Measurements from ENCODE around the gene TFF2. TPM values are rescaled to one million over a fixed set of nuclear protein-coding genes. Genes with fewer than 3 reads are reported as not detected.

Gene TFF2
- total RNA-seq, 1 donor from 2014 or later = not detected

DNA sequence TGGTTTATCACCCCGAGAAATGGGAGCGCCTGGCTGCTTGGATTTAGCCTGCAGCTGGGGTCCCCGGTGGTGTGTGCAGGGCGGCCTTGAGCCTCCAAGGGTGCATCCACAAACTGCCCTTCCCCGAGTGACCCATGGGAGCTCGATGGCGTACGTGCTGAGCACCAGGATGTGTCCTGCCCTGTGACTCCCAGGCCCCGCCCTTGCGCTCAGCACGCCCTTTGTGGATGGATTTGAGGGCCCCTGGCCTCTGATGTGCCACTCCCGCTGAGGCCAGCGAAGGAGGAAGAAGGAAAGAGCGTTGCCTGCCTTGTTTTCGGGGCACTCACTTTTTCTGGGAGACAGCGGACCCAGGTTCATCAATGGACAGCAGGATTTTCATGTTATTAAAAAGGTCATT is 33.9 kb downstream of the TFF2 start:
- H3K27ac ChIP-seq = no peak overlapping the region
- H3K36me3 ChIP-seq = no peaks in the 10 kb centered on the region
- H3K27me3 ChIP-seq = no peaks in the 10 kb centered on the region
- H3K4me3 ChIP-seq = no peak overlapping the region
- peak in 1 of 2 donors; percentile 84 for DNase-seq (ENCODE audit: extremely low spot score in 2 of 2)
- no peaks in the 10 kb centered on the region for H3K9me3 ChIP-seq
- intact Hi-C loops (cut with DNase I) = no loop called here
- no peaks in the 10 kb centered on the region for H3K4me1 ChIP-seq
- TF ChIP-seq POLR2A (IDR thresholded peaks at IDR 0.05) = no peak
- no peak for TF ChIP-seq POLR2AphosphoS5 (IDR thresholded peaks at IDR 0.05; ENCODE audit: insufficient read depth in 1 of 2, low read depth in 1 of 2)
- no peak for TF ChIP-seq CTCF (IDR thresholded peaks at IDR 0.05)

GRCh38 chr21:42315296-42315891 is 35.4 kb downstream of the TFF2 start, which contains the start of gene TFF3:
Gene TFF3, minus strand, starts transcription at chr21:42315409. Its CDS starts 35 bp downstream, at chr21:42315374.
- DNase-seq (ENCODE audit: extremely low spot score in 2 of 2) = no peak
- Histone ChIP-seq H3K27ac (no peak within 1 kb of the TSS), H3K27me3 (no peaks in the 10 kb centered on the region), H3K9me3 (no peaks in the 10 kb centered on the region), H3K4me1 (no peaks in the 10 kb centered on the region), H3K36me3 (no peaks in the 10 kb centered on the region), H3K4me3 (no peak within 1 kb of the TSS)
- intact Hi-C loops (cut with DNase I) = no loop called here
- no peak for TF ChIP-seq CTCF (IDR thresholded peaks at IDR 0.05)
- TF ChIP-seq POLR2A (IDR thresholded peaks at IDR 0.05) = no peak
- TF ChIP-seq POLR2AphosphoS5 (IDR thresholded peaks at IDR 0.05; ENCODE audit: insufficient read depth in 1 of 2, low read depth in 1 of 2) = no peak

DNA sequence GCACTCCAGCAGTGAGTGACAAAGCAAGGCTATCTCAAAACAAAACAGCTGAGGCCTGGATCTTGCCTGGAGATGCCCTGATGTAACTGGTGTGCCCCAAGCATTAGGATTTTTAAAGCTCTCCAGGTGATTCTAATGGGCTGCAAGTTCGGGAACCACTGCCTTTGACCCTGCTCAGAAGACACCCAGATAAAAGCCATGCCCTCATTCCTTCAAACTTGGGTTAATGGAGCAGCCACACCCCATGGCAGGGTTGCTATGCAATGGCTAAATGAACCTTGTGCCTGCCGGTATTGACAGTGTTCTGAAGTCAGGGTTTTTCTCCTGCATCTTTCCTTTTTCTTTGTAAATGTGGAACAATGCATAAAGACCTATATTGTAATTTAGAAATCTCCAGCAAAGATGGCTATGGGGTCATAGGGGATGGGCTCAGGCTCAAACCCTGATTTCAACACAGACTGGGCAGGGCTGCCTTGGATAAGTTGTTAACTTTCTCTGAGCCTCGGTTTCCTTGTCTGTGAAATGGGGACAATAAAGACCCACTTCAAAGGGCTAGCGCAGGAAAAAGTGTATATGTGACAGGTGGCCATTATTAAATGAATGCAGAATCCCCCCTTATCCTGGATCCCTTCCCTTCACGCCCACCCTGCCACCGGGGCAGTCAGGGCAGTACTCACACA is 36.0 kb downstream of the TFF2 start:
- intact Hi-C loops (cut with DNase I) = no loop called here
- Histone ChIP-seq H3K27ac (no peak overlapping the region), H3K4me3 (no peak overlapping the region), H3K4me1 (no peaks in the 10 kb centered on the region), H3K9me3 (no peaks in the 10 kb centered on the region), H3K36me3 (no peaks in the 10 kb centered on the region), H3K27me3 (no peaks in the 10 kb centered on the region)
- no peak for DNase-seq (ENCODE audit: extremely low spot score in 2 of 2)
- TF ChIP-seq POLR2AphosphoS5 (IDR thresholded peaks at IDR 0.05; ENCODE audit: insufficient read depth in 1 of 2, low read depth in 1 of 2) (no peak), CTCF (IDR thresholded peaks at IDR 0.05) (no peak), POLR2A (IDR thresholded peaks at IDR 0.05) (no peak)

DNA sequence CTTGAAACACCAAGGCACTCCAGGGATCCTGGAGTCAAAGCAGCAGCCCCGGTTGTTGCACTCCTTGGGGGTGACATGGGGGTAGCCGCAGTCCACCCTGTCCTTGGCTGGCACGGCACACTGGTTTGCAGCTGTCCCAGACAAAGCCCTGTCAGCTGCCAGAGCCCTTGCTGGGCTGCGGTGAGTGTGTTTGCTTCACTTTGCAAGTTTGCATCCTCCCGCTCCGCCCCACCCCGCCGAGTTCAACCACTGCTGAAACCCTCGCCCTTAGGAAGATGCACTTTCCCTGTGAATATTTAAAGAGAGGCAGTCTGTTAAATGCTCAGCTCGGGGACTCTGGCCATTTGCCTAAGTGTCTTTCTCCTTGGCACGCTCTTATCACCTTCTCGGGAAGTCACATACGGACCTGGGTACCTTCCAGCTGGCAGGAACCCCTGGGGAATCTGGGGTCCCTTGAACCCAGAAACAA is 37.3 kb downstream of the TFF2 start:
- no peak for TF ChIP-seq POLR2AphosphoS5 (IDR thresholded peaks at IDR 0.05; ENCODE audit: insufficient read depth in 1 of 2, low read depth in 1 of 2)
- TF ChIP-seq POLR2A (IDR thresholded peaks at IDR 0.05) = no peak
- no peak for TF ChIP-seq CTCF (IDR thresholded peaks at IDR 0.05)
- no peak overlapping the region for H3K27ac ChIP-seq
- no peaks in the 10 kb centered on the region for H3K4me1 ChIP-seq
- no peaks in the 10 kb centered on the region for H3K9me3 ChIP-seq
- no peaks in the 10 kb centered on the region for H3K36me3 ChIP-seq
- DNase-seq (ENCODE audit: extremely low spot score in 2 of 2) = peak in 1 of 2 donors; percentile 70
- intact Hi-C loops (cut with DNase I) = no loop called here
- no peaks in the 10 kb centered on the region for H3K27me3 ChIP-seq
- no peak overlapping the region for H3K4me3 ChIP-seq

GRCh38 chr21:42312626-42313104 is 38.1 kb downstream of the TFF2 start:
- intact Hi-C loops (cut with DNase I) = no loop called here
- no peaks in the 10 kb centered on the region for H3K36me3 ChIP-seq
- peak in 1 of 2 donors; percentile 79 for DNase-seq (ENCODE audit: extremely low spot score in 2 of 2)
- H3K9me3 ChIP-seq = no peaks in the 10 kb centered on the region
- no peak overlapping the region for H3K4me3 ChIP-seq
- no peaks in the 10 kb centered on the region for H3K4me1 ChIP-seq
- no peak overlapping the region for H3K27ac ChIP-seq
- no peak for TF ChIP-seq POLR2A (IDR thresholded peaks at IDR 0.05)
- TF ChIP-seq CTCF (IDR thresholded peaks at IDR 0.05) = no peak
- TF ChIP-seq POLR2AphosphoS5 (IDR thresholded peaks at IDR 0.05; ENCODE audit: insufficient read depth in 1 of 2, low read depth in 1 of 2) = no peak
- H3K27me3 ChIP-seq = no peaks in the 10 kb centered on the region

All from vagina (tissue), 2 donors.